GM19099 (cell line): ENCODE measurements around the gene ORAI3.

Source experiments
- POLR2A ChIP-seq: IDR thresholded peaks from 3 replicates; pipeline ENCODE4 v1.6.1; 2011; ENCODE audit warnings: low read depth; ENCODE audit not compliant: insufficient read length; ENCODE audit errors: extremely low read depth

ORAI3 gene

GRCh38 chr16:30951193-30951592 lies 2.3 kb downstream of the ORAI3 start:
- no peak for TF ChIP-seq POLR2A

GRCh38 chr16:30951750-30952149 lies 2.9 kb downstream of the ORAI3 start:
- no peak for TF ChIP-seq POLR2A

- no peak for TF ChIP-seq POLR2A
Observed at GRCh38 chr16:30953111-30953510, 4.2 kb downstream of the ORAI3 start.

- peak; percentile 26 for TF ChIP-seq POLR2A
Observed at GRCh38 chr16:30953511-30954124, 4.8 kb downstream of the ORAI3 start.

- no peak for TF ChIP-seq POLR2A
Observed at GRCh38 chr16:30954993-30955392, 6.1 kb downstream of the ORAI3 start.

- TF ChIP-seq POLR2A, result no peak
Observed at GRCh38 chr16:30956601-30957455, 8.0 kb downstream of the ORAI3 start.

GRCh38 chr16:30957456-30958174 lies 8.7 kb downstream of the ORAI3 start, which contains the start of gene SETD1A:
Gene SETD1A (plus strand): TSS chr16:30957754. CDS start chr16:30958732, 978 bp downstream.
- TF ChIP-seq POLR2A, result peak; percentile 63

- TF ChIP-seq POLR2A, result no peak
Observed at GRCh38 chr16:30958175-30959079, 9.6 kb downstream of the ORAI3 start.

GRCh38 chr16:30961384-30961783 lies 12.5 kb downstream of the ORAI3 start:
- TF ChIP-seq POLR2A, result no peak

- TF ChIP-seq POLR2A, result no peak
Observed at GRCh38 chr16:30963925-30964511, 15.2 kb downstream of the ORAI3 start.

GRCh38 chr16:30964574-30965226 lies 15.8 kb downstream of the ORAI3 start:
- TF ChIP-seq POLR2A, result no peak

- no peak for TF ChIP-seq POLR2A
Observed at GRCh38 chr16:30965436-30965835, 16.6 kb downstream of the ORAI3 start.

GRCh38 chr16:30966033-30966619 lies 17.3 kb downstream of the ORAI3 start:
- TF ChIP-seq POLR2A, result no peak
